Panc1 (cell line): ENCODE results near the gene SOWAHB. TPM values are rescaled to one million over a fixed set of nuclear protein-coding genes. Genes with fewer than 3 reads are reported as not detected.

Experiments
- ATAC-seq: fragments of 200-7000 bp; cut with Tn5 transposase; 2 replicates; pipeline ENCODE4 v1.9.1; 2020; ENCODE audit warnings: mild to moderate bottlenecking, moderate library complexity
- BruUV-seq: library from RNA; stranded (reverse); fragments of 400-500 nt; replicated peaks from 2 replicates; lab custom pipeline; 2021; lab: Mats Ljungman, UMichigan
- CTCF ChIA-PET: fragments of 300-600 bp; sonication (Branson Sonifier 250); formaldehyde crosslinking; loops from one replicate; lab custom pipeline; 2022; ENCODE audit warnings: antibody characterized with exemption; lab: Charles Lee
- POLR2A ChIA-PET: fragments of 300-600 bp; sonication (Branson Sonifier 250); formaldehyde crosslinking; loops from one replicate; lab custom pipeline; 2022; ENCODE audit warnings: antibody characterized with exemption; lab: Charles Lee
- DNase-seq: peaks from one replicate; pipeline ENCODE4 v3.0.0-alpha.2; 2010; ENCODE audit warnings: low read depth, low spot score
- H3K27ac ChIP-seq: 2 replicates; pipeline ENCODE4 v1.5.1; 2011; ENCODE audit warnings: mild to moderate bottlenecking, low read length, inconsistent platforms
- H3K27me3 ChIP-seq: fragments of 200-500 bp; sonication (Bioruptor generic); 2 replicates; pipeline ENCODE4 v1.6.0; 2014; ENCODE audit warnings: low read length, inconsistent platforms; ENCODE audit not compliant: control insufficient read depth, insufficient read depth
- H3K36me3 ChIP-seq: fragments of 200-500 bp; sonication (Bioruptor generic); 2 replicates; pipeline ENCODE4 v1.5.1; 2014; ENCODE audit warnings: inconsistent platforms, mild to moderate bottlenecking, low read length, moderate library complexity; ENCODE audit not compliant: control insufficient read depth, insufficient read depth
- H3K4me1 ChIP-seq: 2 replicates; pipeline ENCODE4 v1.5.1; 2011; ENCODE audit warnings: inconsistent platforms, mild to moderate bottlenecking, low read length, moderate library complexity; ENCODE audit not compliant: control insufficient read depth, insufficient read depth
- H3K4me3 ChIP-seq, 2 experiments: 2 replicates each; pipeline ENCODE4 v1.5.1; 2011 to 2012; ENCODE audit warnings: low read depth in 2 of 2, low read length in 2 of 2, mild to moderate bottlenecking in 2 of 2, inconsistent platforms in 1 of 2, moderate library complexity in 1 of 2
- H3K9me3 ChIP-seq: fragments of 200-500 bp; sonication (Bioruptor generic); 2 replicates; pipeline ENCODE4 v1.5.1; 2014; ENCODE audit warnings: low read depth, mild to moderate bottlenecking, inconsistent platforms, low read length, moderate library complexity; ENCODE audit not compliant: control insufficient read depth, insufficient read depth
- POLR2AphosphoS5 ChIP-seq: IDR thresholded peaks from 2 replicates; pipeline ENCODE4 v1.6.1; 2012; ENCODE audit warnings: mild to moderate bottlenecking, low read depth, low read length, moderate library complexity
- SIN3A ChIP-seq: IDR thresholded peaks from 2 replicates; pipeline ENCODE4 v1.6.1; 2012; ENCODE audit warnings: low read depth, mild to moderate bottlenecking, low read length, moderate library complexity, borderline replicate concordance; ENCODE audit not compliant: insufficient read depth
- TCF7L2 ChIP-seq: IDR thresholded peaks from 2 replicates; pipeline ENCODE4 v1.6.1; 2011; ENCODE audit warnings: mild to moderate bottlenecking, low read depth, low read length, inconsistent platforms
- in situ Hi-C: cut with HindIII; loops from 2 replicates; pipeline ENCODE4 v1.10.0; 2016; ENCODE audit warnings: low sequenced_read_pairs, low pct_unique_long_range_greater_than_20kb
- intact Hi-C: fragments of 100-400 bp; cut with micrococcal nuclease; formaldehyde crosslinking; loops from one replicate; pipeline ENCODE4 v1.10.0; 2022; ENCODE audit not compliant: unreplicated experiment
- total RNA-seq: library from RNA; stranded (reverse); gene quantifications from one replicate; pipeline ENCODE4 v1.2.1, GENCODE V29; 2021; ENCODE audit not compliant: unreplicated experiment
- TF ChIP-seq, protein P1 (sequence below), 2 experiments: IDR thresholded peaks; 2 replicates each; pipeline ENCODE4 v1.6.1; 2011 to 2012; ENCODE audit warnings: low read depth in 2 of 2, control low read depth in 1 of 2, low read length in 1 of 2, mild to moderate bottlenecking in 1 of 2, moderate library complexity in 1 of 2; ENCODE audit not compliant: insufficient read depth in 1 of 2
- TF ChIP-seq, protein P2 (sequence below): fragments of 450-650 bp; IDR thresholded peaks from 2 replicates; pipeline ENCODE4 v1.5.1; 2017; ENCODE audit warnings: mild to moderate bottlenecking

The SOWAHB gene
- total RNA-seq, 1 experiment from 2014 or later, result 4.0 TPM

DNA sequence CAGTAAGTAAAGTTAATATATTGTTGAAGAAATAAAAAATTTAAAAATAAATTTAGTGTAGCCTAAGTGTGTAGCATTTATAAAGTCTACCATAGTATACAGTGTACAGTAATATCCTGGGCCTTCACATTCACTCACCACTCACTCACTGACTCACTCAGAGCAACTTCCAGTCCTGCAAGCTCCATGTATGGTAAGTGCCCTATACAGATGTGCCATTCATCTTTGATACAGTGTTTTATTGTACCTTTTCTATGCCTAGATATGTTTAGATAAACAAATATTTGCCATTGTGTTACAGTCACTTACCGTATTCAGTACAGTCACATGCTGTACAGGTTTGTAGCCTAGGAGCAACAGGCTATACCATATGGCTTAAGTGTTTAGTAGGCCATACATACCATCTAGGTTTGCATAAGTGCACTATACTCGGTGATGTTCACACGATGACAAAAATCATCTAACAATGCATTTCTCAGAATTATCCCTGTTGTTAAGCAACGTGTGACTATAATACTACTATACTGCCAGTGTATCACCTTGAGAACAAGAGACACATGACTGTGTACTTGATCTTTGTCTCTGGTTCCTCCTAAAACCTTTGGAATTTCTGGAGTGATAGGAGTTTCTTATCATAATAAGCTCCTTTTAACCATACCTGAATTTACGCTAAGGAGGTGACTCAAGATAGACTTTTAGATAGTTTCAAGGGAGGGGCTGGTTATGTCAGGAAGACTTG lies 25.8 kb upstream of the SOWAHB start:
- Histone ChIP-seq H3K36me3 (no peaks in the 10 kb centered on the region), H3K4me1 (no peaks in the 10 kb centered on the region), H3K27ac (no peak overlapping the region), H3K9me3 (no peaks in the 10 kb centered on the region), H3K27me3 (no peaks in the 10 kb centered on the region), H3K4me3 (no peak overlapping the region)
- CTCF ChIA-PET, result no interaction called here
- BruUV-seq, result no TSS peak
- intact Hi-C loops, result no loop called here
- DNase-seq (no peak), ATAC-seq (no peak)
- in situ Hi-C loops, result no loop called here
- POLR2A ChIA-PET, result no interaction called here
- no peak for TF ChIP-seq TCF7L2
- TF ChIP-seq, protein P1, sequence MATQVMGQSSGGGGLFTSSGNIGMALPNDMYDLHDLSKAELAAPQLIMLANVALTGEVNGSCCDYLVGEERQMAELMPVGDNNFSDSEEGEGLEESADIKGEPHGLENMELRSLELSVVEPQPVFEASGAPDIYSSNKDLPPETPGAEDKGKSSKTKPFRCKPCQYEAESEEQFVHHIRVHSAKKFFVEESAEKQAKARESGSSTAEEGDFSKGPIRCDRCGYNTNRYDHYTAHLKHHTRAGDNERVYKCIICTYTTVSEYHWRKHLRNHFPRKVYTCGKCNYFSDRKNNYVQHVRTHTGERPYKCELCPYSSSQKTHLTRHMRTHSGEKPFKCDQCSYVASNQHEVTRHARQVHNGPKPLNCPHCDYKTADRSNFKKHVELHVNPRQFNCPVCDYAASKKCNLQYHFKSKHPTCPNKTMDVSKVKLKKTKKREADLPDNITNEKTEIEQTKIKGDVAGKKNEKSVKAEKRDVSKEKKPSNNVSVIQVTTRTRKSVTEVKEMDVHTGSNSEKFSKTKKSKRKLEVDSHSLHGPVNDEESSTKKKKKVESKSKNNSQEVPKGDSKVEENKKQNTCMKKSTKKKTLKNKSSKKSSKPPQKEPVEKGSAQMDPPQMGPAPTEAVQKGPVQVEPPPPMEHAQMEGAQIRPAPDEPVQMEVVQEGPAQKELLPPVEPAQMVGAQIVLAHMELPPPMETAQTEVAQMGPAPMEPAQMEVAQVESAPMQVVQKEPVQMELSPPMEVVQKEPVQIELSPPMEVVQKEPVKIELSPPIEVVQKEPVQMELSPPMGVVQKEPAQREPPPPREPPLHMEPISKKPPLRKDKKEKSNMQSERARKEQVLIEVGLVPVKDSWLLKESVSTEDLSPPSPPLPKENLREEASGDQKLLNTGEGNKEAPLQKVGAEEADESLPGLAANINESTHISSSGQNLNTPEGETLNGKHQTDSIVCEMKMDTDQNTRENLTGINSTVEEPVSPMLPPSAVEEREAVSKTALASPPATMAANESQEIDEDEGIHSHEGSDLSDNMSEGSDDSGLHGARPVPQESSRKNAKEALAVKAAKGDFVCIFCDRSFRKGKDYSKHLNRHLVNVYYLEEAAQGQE (IDR thresholded peaks at IDR 0.05; ENCODE audit: insufficient read depth in 1 of 2, low read depth in 2 of 2, low read length in 1 of 2), result no peak
- TF ChIP-seq, protein P2, sequence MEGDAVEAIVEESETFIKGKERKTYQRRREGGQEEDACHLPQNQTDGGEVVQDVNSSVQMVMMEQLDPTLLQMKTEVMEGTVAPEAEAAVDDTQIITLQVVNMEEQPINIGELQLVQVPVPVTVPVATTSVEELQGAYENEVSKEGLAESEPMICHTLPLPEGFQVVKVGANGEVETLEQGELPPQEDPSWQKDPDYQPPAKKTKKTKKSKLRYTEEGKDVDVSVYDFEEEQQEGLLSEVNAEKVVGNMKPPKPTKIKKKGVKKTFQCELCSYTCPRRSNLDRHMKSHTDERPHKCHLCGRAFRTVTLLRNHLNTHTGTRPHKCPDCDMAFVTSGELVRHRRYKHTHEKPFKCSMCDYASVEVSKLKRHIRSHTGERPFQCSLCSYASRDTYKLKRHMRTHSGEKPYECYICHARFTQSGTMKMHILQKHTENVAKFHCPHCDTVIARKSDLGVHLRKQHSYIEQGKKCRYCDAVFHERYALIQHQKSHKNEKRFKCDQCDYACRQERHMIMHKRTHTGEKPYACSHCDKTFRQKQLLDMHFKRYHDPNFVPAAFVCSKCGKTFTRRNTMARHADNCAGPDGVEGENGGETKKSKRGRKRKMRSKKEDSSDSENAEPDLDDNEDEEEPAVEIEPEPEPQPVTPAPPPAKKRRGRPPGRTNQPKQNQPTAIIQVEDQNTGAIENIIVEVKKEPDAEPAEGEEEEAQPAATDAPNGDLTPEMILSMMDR, result no peak
- TF ChIP-seq POLR2AphosphoS5, result no peak
- TF ChIP-seq SIN3A, result no peak

DNA sequence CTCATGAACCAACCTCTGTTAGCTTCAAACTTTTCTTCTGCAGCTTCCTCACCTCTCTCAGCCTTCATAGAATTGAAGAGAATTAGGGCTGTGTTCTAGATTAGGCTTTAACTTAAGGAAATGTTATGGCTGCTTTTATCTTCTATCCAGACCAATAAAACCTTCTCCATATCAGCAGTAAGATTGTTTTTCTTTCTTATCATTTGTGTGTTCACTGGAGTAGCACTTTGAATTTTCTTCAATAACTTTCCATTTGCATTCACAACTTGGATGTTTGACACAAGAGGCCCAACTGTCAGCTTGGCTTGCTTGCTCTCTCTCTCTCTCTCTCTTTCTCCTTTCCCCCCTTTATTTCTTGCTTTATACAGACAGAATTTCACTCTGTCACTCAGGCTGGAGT lies 22.8 kb upstream of the SOWAHB start:
- Histone ChIP-seq H3K4me3 (no peak overlapping the region), H3K36me3 (no peaks in the 10 kb centered on the region), H3K9me3 (no peaks in the 10 kb centered on the region), H3K4me1 (no peaks in the 10 kb centered on the region), H3K27ac (no peak overlapping the region), H3K27me3 (no peaks in the 10 kb centered on the region)
- no peak for ATAC-seq
- ChIA-PET CTCF (no interaction called here), POLR2A (interaction anchor here (0.6 kb wide), 1 partner anchor 630 kb away, joined by 4 read pairs; no protein-coding TSS in a partner anchor)
- TF ChIP-seq, protein P1 (IDR thresholded peaks at IDR 0.05; ENCODE audit: insufficient read depth in 1 of 2, low read depth in 2 of 2, low read length in 1 of 2), result no peak
- TF ChIP-seq, protein P2, result no peak
- TF ChIP-seq SIN3A (no peak), POLR2AphosphoS5 (no peak), TCF7L2 (no peak)
- no TSS peak for BruUV-seq
- intact Hi-C loops (no loop called here), in situ Hi-C loops (no loop called here)
- DNase-seq, result no peak
